K562 (cell line): ENCODE results near the gene PRRX1. TPM values are rescaled to one million over a fixed set of nuclear protein-coding genes. Genes with fewer than 3 reads are reported as not detected.

Experiments
- ATAC-seq: fragments of 200-7000 bp; cut with Tn5 transposase; 3 replicates; pipeline ENCODE4 v1.9.1; 2020; ENCODE audit warnings: moderate library complexity
- BruUV-seq: library from RNA; stranded (reverse); fragments of 400-500 nt; replicated peaks from 2 replicates; lab custom pipeline; 2021; lab: Mats Ljungman, UMichigan
- CTCF ChIA-PET: fragments of 300-600 bp; formaldehyde crosslinking; extraction: SDS; loops from one replicate; lab custom pipeline; 2021; ENCODE audit warnings: low intra/inter-chr PET ratio; lab: Yijun Ruan, JAX
- POLR2A ChIA-PET: fragments of 300-600, 350-650 bp; sonication (Branson Sonifier 250); formaldehyde crosslinking; extraction: SDS; loops from one replicate; lab custom pipeline; 2021; ENCODE audit warnings: antibody characterized with exemption, inconsistent platforms; lab: Yijun Ruan, JAX
- DNase-seq, 4 experiments: peaks; one replicate each; pipeline versions ENCODE4 v3.0.0 to v3.0.0-alpha.2; 2011 to 2018; ENCODE audit warnings: low spot score in 3 of 4, mixed read lengths in 3 of 4; ENCODE audit errors: extremely low read depth in 1 of 4
- FAIRE-seq: peaks from 2 replicates; lab custom pipeline; 2011; peaks lifted over from hg19 to GRCh38; lab: Jason Lieb, UNC
- H2AFZ ChIP-seq: 2 replicates; pipeline ENCODE4 v1.6.0; 2011; ENCODE audit warnings: low read depth, low read length, control low read depth, inconsistent platforms
- H3K27ac ChIP-seq: fragments of 200-600 bp; 3 replicates; pipeline ENCODE4 v1.8.0; 2011; ENCODE audit warnings: low read depth, mild to moderate bottlenecking, control low read depth, inconsistent platforms, low read length, moderate library complexity, mixed read lengths; ENCODE audit errors: extremely low read depth
- H3K27me3 ChIP-seq, 2 experiments: fragments of 300-600 bp in 1 of 2; 2 replicates in 1 of 2; 3 replicates in 1 of 2; pipeline versions ENCODE4 v1.6.0 to v1.8.0; 2011; ENCODE audit warnings: inconsistent platforms in 2 of 2, low read length in 2 of 2, mild to moderate bottlenecking in 1 of 2, mixed read lengths in 1 of 2, moderate library complexity in 1 of 2; ENCODE audit not compliant: control insufficient read depth in 2 of 2, insufficient read depth in 2 of 2
- H3K36me3 ChIP-seq: fragments of 300-600 bp; 3 replicates; pipeline ENCODE4 v1.8.0; 2011; ENCODE audit warnings: mild to moderate bottlenecking, low read length, inconsistent platforms; ENCODE audit not compliant: control insufficient read depth, insufficient read depth
- H3K4me1 ChIP-seq, 2 experiments: fragments of 200-600 bp in 1 of 2; replicated peaks in 1 of 2; 2 replicates in 1 of 2; 3 replicates in 1 of 2; pipeline versions ENCODE4 v1.5.1 to v1.8.0; 2011; ENCODE audit warnings: inconsistent platforms in 2 of 2, low read length in 2 of 2, mild to moderate bottlenecking in 1 of 2, mixed read lengths in 1 of 2, moderate library complexity in 1 of 2; ENCODE audit not compliant: control insufficient read depth in 2 of 2, insufficient read depth in 2 of 2
- H3K4me2 ChIP-seq: 2 replicates; pipeline ENCODE4 v1.6.1; 2011; ENCODE audit warnings: low read length, control low read depth, inconsistent platforms, mixed read lengths; ENCODE audit not compliant: insufficient read depth
- H3K4me3 ChIP-seq: fragments of 200-600 bp; sonication (generic), shearing (Covaris generic); 2 replicates; pipeline ENCODE4 v1.5.1; 2016; ENCODE audit warnings: control low read depth, inconsistent platforms
- H3K79me2 ChIP-seq: fragments of 200-600 bp; 3 replicates; pipeline ENCODE4 v1.8.0; 2011; ENCODE audit warnings: low read length, inconsistent platforms; ENCODE audit not compliant: control insufficient read depth, insufficient read depth
- H3K9ac ChIP-seq, 2 experiments: 2 replicates each; pipeline versions ENCODE4 v1.6.0 to v1.6.1; 2011; ENCODE audit warnings: low read depth in 2 of 2, low read length in 2 of 2, control low read depth in 1 of 2, inconsistent platforms in 1 of 2, mild to moderate bottlenecking in 1 of 2, mixed read lengths in 1 of 2; ENCODE audit not compliant: insufficient read depth in 1 of 2
- H3K9me1 ChIP-seq: one replicate; pipeline ENCODE4 v1.6.0; 2011; ENCODE audit warnings: inconsistent platforms, mild to moderate bottlenecking, low read length, moderate library complexity; ENCODE audit not compliant: control insufficient read depth, insufficient read depth
- H3K9me3 ChIP-seq: replicated peaks from 2 replicates; pipeline ENCODE4 v1.5.1; 2011; ENCODE audit warnings: low read depth, low read length, inconsistent platforms; ENCODE audit not compliant: control insufficient read depth, insufficient read depth
- H4K20me1 ChIP-seq: replicated peaks from 2 replicates; pipeline ENCODE4 v1.6.1; 2011; ENCODE audit warnings: low read length, inconsistent platforms, mixed read lengths; ENCODE audit not compliant: control insufficient read depth, insufficient read depth
- CEBPG ChIP-seq, 3 experiments: fragments of 200-800 bp in 1 of 3; sonication (Bioruptor generic) in 1 of 3; sonication (generic) in 1 of 3; formaldehyde crosslinking in 1 of 3; IDR thresholded peaks in 2 of 3; conservative IDR thresholded peaks in 1 of 3; 2 replicates each; pipeline versions ENCODE4 v1.6.1 to v1.8.0; 2016 to 2022; ENCODE audit warnings: missing compliant biosample characterization in 2 of 3, missing genetic modification characterization in 2 of 3, mild to moderate bottlenecking in 1 of 3, missing genetic modification reagents in 1 of 3
- HIVEP1 ChIP-seq: fragments of 250-450 bp; sonication (Bioruptor Pico); IDR thresholded peaks from 2 replicates; pipeline ENCODE4 v1.4.0; 2020; ENCODE audit warnings: mild to moderate bottlenecking
- MXI1 ChIP-seq: IDR thresholded peaks from 2 replicates; pipeline ENCODE4 v1.6.1; 2011; ENCODE audit warnings: low read depth, mild to moderate bottlenecking, improper control_type of control experiment, low read length
- NFE2 ChIP-seq: IDR thresholded peaks from 2 replicates; pipeline ENCODE4 v1.6.1; 2014; ENCODE audit warnings: antibody characterized with exemption, low read depth
- PURB ChIP-seq: sonication (generic); formaldehyde crosslinking; IDR thresholded peaks from 2 replicates; pipeline ENCODE4 v1.9.0; 2021; ENCODE audit warnings: low read depth, mild to moderate bottlenecking, missing genetic modification reagents
- SAFB ChIP-seq: fragments of 200-400 bp; formaldehyde crosslinking; IDR thresholded peaks from 2 replicates; pipeline ENCODE4 v1.6.1; 2017; ENCODE audit warnings: low read depth, low read length, borderline replicate concordance
- SIN3B ChIP-seq: fragments of 450-650 bp; IDR thresholded peaks from 2 replicates; pipeline ENCODE4 v1.6.1; 2017; ENCODE audit warnings: low read depth, mild to moderate bottlenecking, moderate library complexity
- SIRT6 ChIP-seq: IDR thresholded peaks from one replicate; pipeline ENCODE4 v1.6.1; 2012; ENCODE audit warnings: low read depth, mild to moderate bottlenecking, control low read depth, inconsistent platforms, low read length, moderate library complexity
- SMARCA4 ChIP-seq: fragments of 450-650 bp; IDR thresholded peaks from 2 replicates; pipeline ENCODE4 v1.6.1; 2016
- STAT5A ChIP-seq: IDR thresholded peaks from 2 replicates; pipeline ENCODE4 v1.6.1; 2012; ENCODE audit warnings: low read length, inconsistent platforms, borderline replicate concordance
- TARDBP ChIP-seq: fragments of 450-650 bp; IDR thresholded peaks from 2 replicates; pipeline ENCODE4 v1.6.1; 2016
- TCF7 ChIP-seq: sonication (generic); IDR thresholded peaks from 2 replicates; pipeline ENCODE4 v1.6.1; 2016; ENCODE audit warnings: antibody characterized with exemption, borderline replicate concordance
- ZEB2 ChIP-seq: fragments of 450-650 bp; IDR thresholded peaks from 2 replicates; pipeline ENCODE4 v1.6.1; 2016
- ZNF644 ChIP-seq: fragments of 200-800 bp; sonication (Bioruptor generic); IDR thresholded peaks from 2 replicates; pipeline ENCODE4 v1.6.1; 2016; ENCODE audit warnings: low read depth, missing genetic modification characterization, missing compliant biosample characterization
- WGBS: fragments of 100-300 bp; shearing (Covaris generic); methylation state at CpG from one replicate; pipeline ENCODE4 v1.1.6; 2016; ENCODE audit warnings: low coverage, mixed read lengths; ENCODE audit not compliant: insufficient coverage; ENCODE audit errors: missing lambda C conversion rate; 5-methylcytosine and 5-hydroxymethylcytosine counted together
- in situ Hi-C: fragments of 300-500 bp; cut with MboI; formaldehyde crosslinking; loops from 4 replicates; pipeline ENCODE4 v1.15.0; 2018; ENCODE audit warnings: inconsistent platforms, mixed read lengths
- intact Hi-C: fragments of 100-400 bp; cut with micrococcal nuclease; formaldehyde crosslinking; loops from 2 replicates; pipeline ENCODE4 v1.14.2; 2022
- polyA plus RNA-seq, 8 experiments: library from polyadenylated mRNA; depleted of rRNA in 4 of 8; stranded (reverse) in 5 of 8; unstranded in 3 of 8; fragments of >200 nt; fragmentation: Nextera tagmentation in 2 of 8; fragmentation: Illumina TruSeq in 1 of 8; extraction: Ambion mirVana in 2 of 8; extraction: Trizol in 1 of 8; gene quantifications; 2 replicates each; pipeline versions ENCODE4 v1.2.1 to v1.2.3, GENCODE V29; 2011 to 2014; ENCODE audit warnings: inconsistent platforms in 1 of 8, missing spikeins in 1 of 8
- total RNA-seq, 7 experiments: library from RNA; depleted of rRNA in 6 of 7; stranded (reverse); fragments of >200 nt in 6 of 7; fragmentation: Illumina TruSeq in 2 of 7; extraction: Trizol in 2 of 7; gene quantifications; 2 replicates each; pipeline versions ENCODE4 v1.2.1 to v1.2.3, GENCODE V29; 2011 to 2021; ENCODE audit warnings: low replicate concordance in 1 of 7
- TF ChIP-seq, protein P1 (sequence below): fragments of 200-400 bp; formaldehyde crosslinking; IDR thresholded peaks from 2 replicates; pipeline ENCODE4 v1.6.1; 2017; ENCODE audit warnings: mild to moderate bottlenecking, low read depth, low read length, moderate library complexity

Gene PRRX1
- total and polyA plus RNA-seq, 9 of the 15 experiments (the other 6 are each of a cell fraction or from before 2014, with no cell fraction given) = not detected

DNA sequence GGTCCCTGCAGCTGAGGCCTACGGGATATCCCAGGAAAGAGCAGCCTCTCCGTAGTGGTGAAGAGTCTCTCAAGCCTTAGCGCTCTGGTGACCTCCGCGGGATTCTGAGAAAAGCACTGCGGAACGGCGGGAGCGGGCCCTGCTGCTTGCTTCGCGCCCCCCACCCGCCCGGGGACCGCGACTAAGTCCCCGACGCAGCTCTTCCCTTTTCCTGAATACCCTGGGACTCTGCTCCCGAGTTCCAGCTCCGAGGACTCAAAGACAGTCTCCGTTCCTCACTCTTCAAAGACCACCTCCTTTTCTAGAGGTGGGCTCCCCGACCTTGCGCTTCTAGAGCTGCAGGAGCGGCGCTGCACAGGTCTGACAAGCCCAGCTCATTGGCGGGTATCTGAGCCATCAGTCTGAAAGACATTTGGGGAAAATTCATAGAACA lies 3.6 kb upstream of the PRRX1 start (continued):
- TF ChIP-seq, protein P1, sequence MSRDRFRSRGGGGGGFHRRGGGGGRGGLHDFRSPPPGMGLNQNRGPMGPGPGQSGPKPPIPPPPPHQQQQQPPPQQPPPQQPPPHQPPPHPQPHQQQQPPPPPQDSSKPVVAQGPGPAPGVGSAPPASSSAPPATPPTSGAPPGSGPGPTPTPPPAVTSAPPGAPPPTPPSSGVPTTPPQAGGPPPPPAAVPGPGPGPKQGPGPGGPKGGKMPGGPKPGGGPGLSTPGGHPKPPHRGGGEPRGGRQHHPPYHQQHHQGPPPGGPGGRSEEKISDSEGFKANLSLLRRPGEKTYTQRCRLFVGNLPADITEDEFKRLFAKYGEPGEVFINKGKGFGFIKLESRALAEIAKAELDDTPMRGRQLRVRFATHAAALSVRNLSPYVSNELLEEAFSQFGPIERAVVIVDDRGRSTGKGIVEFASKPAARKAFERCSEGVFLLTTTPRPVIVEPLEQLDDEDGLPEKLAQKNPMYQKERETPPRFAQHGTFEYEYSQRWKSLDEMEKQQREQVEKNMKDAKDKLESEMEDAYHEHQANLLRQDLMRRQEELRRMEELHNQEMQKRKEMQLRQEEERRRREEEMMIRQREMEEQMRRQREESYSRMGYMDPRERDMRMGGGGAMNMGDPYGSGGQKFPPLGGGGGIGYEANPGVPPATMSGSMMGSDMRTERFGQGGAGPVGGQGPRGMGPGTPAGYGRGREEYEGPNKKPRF = no peak
- no peak for TF ChIP-seq ZNF644 (tag)
- TF ChIP-seq, all 486 proteins: peak for 0

DNA sequence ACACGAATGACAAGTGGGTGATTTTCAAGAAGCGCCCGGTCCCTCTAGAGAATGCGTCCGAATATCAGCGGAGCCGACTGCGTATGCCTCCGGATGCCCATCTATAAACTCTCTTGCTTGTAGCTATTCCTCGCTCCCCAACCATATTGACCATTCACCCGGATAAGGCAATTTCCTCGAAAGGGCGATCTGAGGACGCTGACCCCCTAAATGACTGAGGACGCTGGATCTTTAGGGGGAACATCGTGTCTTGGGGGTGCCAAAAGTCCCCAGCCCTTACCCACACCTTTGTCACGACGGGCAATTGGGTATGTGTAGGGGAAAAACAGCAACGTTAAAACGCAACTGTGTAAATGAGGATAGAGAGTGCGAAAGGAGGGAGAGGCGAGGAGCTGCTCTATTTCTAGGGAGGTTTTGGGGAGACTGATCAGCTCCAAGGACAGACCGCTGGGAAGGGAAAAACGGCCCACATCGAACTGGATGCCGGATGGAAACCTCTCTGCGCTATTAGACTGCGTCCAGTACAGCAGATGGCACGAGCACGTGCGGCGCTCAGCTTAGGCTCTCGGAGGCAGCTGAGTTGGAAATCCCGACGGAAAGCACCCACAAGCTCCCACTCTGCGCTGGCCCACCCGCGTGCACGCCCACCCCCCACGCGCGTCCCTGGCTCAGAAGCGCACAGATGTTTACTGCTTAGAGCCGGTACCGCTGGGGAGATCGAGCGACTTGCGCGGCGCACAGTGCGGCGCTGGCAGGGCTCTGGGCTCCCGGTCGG lies 2.9 kb upstream of the PRRX1 start:
- FAIRE-seq (no peak), ATAC-seq (no peak), DNase-seq (no peak)
- no peak overlapping the region for H3K9ac ChIP-seq
- no peaks in the 10 kb centered on the region for H3K79me2 ChIP-seq
- H3K4me1 ChIP-seq = peaks cover 0 to 10% of the 10 kb centered on the region in 2 experiments; a peak in 2 of 5 replicates
- H3K36me3 ChIP-seq = no peaks in the 10 kb centered on the region
- no peak overlapping the region for H3K4me3 ChIP-seq
- BruUV-seq = no TSS peak
- ChIA-PET POLR2A (interaction anchor here (0.8 to 1.4 kb wide), 2 partner anchors 103 to 128 kb away, joined by 3 read pairs; no protein-coding TSS in a partner anchor), CTCF (no interaction called here)
- no peaks in the 10 kb centered on the region for H3K9me1 ChIP-seq
- no peaks in the 10 kb centered on the region for H3K9me3 ChIP-seq
- no peak overlapping the region for H2AFZ ChIP-seq
- in situ Hi-C loops (no loop called here), intact Hi-C loops (no loop called here)
- H4K20me1 ChIP-seq = no peaks in the 10 kb centered on the region
- no peak overlapping the region for H3K4me2 ChIP-seq
- no peak for TF ChIP-seq MXI1
- no peak for TF ChIP-seq TCF7
- no peak for TF ChIP-seq STAT5A
- TF ChIP-seq NFE2 = no peak
- TF ChIP-seq SIRT6 = no peak
- no peak for TF ChIP-seq SIN3B
- TF ChIP-seq HIVEP1 (CRISPR knock-in tag) = no peak
- no peak for TF ChIP-seq SMARCA4
- no peak for TF ChIP-seq ZEB2
- TF ChIP-seq SAFB = no peak
- TF ChIP-seq TARDBP = no peak
- TF ChIP-seq PURB (CRISPR knock-in tag) = no peak
- TF ChIP-seq CEBPG (CRISPR knock-in tag; IDR thresholded peaks at IDR 0.05) = no peak
- no peak for TF ChIP-seq CEBPG (tag; conservative IDR thresholded peaks at IDR 0.05 in 1 of 2, IDR thresholded peaks at IDR 0.05 in 1 of 2)
- 11% methylated on average over 51 of the region's 54 CpGs for WGBS
- H3K27ac ChIP-seq = no peak overlapping the region
- peaks cover 35 to 54% of the 10 kb centered on the region in 2 experiments; a peak in 4 of 5 replicates for H3K27me3 ChIP-seq
